Measurements from ENCODE around the gene FGF11. TPM values are rescaled to one million over a fixed set of nuclear protein-coding genes. Genes with fewer than 3 reads are reported as not detected.

FGF11 gene
- total RNA-seq, 1 donor from 2014 or later = 2.4 TPM

- no peak for DNase-seq (ENCODE audit: low spot score)
Observed at GRCh38 chr17:7427549-7427948, 11.8 kb upstream of the FGF11 start.

- no peak for DNase-seq (ENCODE audit: low spot score)
Observed at GRCh38 chr17:7428557-7428956, 10.8 kb upstream of the FGF11 start, which contains the start of gene SPEM3. Gene SPEM3 (plus strand): TSS chr17:7428857. CDS start chr17:7428903, 46 bp downstream.

GRCh38 chr17:7429722-7430121 is 9.6 kb upstream of the FGF11 start:
- DNase-seq (ENCODE audit: low spot score) = no peak

- no peak for DNase-seq (ENCODE audit: low spot score)
Observed at GRCh38 chr17:7431231-7431630, 8.1 kb upstream of the FGF11 start.

GRCh38 chr17:7432296-7432695 is 7.0 kb upstream of the FGF11 start:
- no peak for DNase-seq (ENCODE audit: low spot score)

- no peak for DNase-seq (ENCODE audit: low spot score)
Observed at GRCh38 chr17:7435676-7436555, 3.4 kb upstream of the FGF11 start.

- peak; percentile 95 for DNase-seq (ENCODE audit: low spot score)
Observed at GRCh38 chr17:7436556-7437368, 2.5 kb upstream of the FGF11 start.

- DNase-seq (ENCODE audit: low spot score) = no peak
Observed at GRCh38 chr17:7437369-7437863, 1.9 kb upstream of the FGF11 start.

- DNase-seq (ENCODE audit: low spot score) = peak; percentile 94
Observed at GRCh38 chr17:7437950-7438614, 1.2 kb upstream of the FGF11 start.

- DNase-seq (ENCODE audit: low spot score) = no peak
Observed at GRCh38 chr17:7438656-7439460, 454 bp upstream of the FGF11 start.

- no peak for DNase-seq (ENCODE audit: low spot score)
Observed at GRCh38 chr17:7440113-7440833, 961 bp downstream of the FGF11 start.

GRCh38 chr17:7440834-7441195 is 1.5 kb downstream of the FGF11 start:
- DNase-seq (ENCODE audit: low spot score) = no peak

- no peak for DNase-seq (ENCODE audit: low spot score)
Observed at GRCh38 chr17:7441266-7441665, 2.0 kb downstream of the FGF11 start.

GRCh38 chr17:7442142-7442541 is 2.8 kb downstream of the FGF11 start:
- DNase-seq (ENCODE audit: low spot score) = no peak

GRCh38 chr17:7443499-7444485 is 4.5 kb downstream of the FGF11 start:
- no peak for DNase-seq (ENCODE audit: low spot score)

GRCh38 chr17:7444682-7445618 is 5.6 kb downstream of the FGF11 start, which contains the start of gene CHRNB1:
Gene CHRNB1 (plus strand): TSS chr17:7445061. CDS start chr17:7445128, 67 bp downstream.
- DNase-seq (ENCODE audit: low spot score) = no peak

GRCh38 chr17:7445619-7445968 is 6.3 kb downstream of the FGF11 start:
- DNase-seq (ENCODE audit: low spot score) = no peak

- DNase-seq (ENCODE audit: low spot score) = no peak
Observed at GRCh38 chr17:7448461-7448860, 9.1 kb downstream of the FGF11 start.
